ENCODE measurements around the gene DAND5.
A peak's percentile ranks its signal among the peaks of the same experiment; 100 is the strongest.

The DAND5 gene

DNA sequence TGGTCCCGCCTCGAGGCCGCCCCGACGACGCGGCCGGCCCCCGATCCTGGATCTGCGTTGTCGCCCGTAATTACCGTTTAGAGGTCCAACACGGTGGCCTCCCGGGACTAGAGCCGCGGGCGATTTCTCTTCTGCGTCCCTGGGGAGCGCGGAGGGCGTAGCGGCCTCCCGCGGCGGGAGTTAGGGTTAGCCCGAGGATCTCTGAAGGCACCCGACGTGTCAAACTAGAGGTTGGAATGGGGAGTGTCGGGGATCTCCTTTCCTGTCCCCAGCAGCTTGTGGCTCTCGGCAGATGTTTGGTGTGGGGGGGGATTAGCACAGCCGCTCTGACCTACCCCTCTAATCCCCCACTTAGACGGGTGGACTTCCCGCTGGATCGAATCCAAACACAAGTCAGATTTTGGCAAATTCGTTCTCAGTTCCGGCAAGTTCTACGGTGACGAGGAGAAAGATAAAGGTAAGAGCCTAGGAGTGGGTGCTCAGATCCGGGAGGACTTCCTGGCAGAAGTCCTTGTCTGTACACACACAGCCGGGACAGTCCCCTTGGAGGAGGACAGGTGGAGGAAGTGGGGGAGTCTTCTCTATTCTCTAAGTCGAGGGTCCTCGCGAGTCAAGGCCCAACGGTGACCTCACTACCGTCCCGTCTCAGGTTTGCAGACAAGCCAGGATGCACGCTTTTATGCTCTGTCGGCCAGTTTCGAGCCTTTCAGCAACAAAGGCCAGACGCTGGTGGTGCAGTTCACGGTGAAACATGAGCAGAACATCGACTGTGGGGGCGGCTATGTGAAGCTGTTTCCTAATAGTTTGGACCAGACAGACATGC, 30.4 kb upstream of the DAND5 start:
- no peak for TF ChIP-seq GATA2 (IDR thresholded peaks at IDR 0.05; ENCODE audit: low read depth, low read length)
- no peak for TF ChIP-seq GATA3 (IDR thresholded peaks at IDR 0.05; ENCODE audit: low read depth, low read length)

DNA sequence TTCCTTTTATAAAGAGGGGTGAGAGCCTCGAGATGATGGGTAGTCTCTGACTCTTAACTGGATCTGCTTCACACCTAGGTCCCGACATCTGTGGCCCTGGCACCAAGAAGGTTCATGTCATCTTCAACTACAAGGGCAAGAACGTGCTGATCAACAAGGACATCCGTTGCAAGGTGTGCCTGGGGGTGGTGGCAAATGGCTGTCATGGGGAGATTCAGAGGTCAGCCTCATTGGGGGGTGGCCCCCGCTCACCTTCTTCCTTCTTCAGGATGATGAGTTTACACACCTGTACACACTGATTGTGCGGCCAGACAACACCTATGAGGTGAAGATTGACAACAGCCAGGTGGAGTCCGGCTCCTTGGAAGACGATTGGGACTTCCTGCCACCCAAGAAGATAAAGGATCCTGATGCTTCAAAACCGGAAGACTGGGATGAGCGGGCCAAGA, 29.4 kb upstream of the DAND5 start:
- no peak for TF ChIP-seq GATA2 (IDR thresholded peaks at IDR 0.05; ENCODE audit: low read depth, low read length)
- no peak for TF ChIP-seq GATA3 (IDR thresholded peaks at IDR 0.05; ENCODE audit: low read depth, low read length)

DNA sequence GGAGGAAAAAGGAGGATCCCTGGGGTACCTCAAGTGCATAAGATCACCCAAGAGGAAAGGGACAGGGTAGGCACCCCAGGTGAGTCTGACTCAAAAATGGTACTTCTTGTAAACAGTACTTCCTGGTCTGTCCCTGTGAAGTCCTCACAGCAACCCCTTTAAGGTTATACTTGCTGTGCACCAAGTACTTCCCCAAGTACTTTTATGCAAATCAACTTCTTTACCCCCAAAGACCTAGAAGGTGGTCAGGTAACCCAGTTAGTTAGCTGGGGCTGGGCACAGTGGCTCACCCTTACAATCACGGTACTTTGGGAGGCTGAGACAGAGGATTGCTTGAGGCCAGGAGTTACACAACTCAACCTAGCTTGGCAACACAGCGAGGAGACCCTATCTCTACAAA, 28.5 kb upstream of the DAND5 start:
- TF ChIP-seq GATA2 (IDR thresholded peaks at IDR 0.05; ENCODE audit: low read depth, low read length) = no peak
- no peak for TF ChIP-seq GATA3 (IDR thresholded peaks at IDR 0.05; ENCODE audit: low read depth, low read length)

DNA sequence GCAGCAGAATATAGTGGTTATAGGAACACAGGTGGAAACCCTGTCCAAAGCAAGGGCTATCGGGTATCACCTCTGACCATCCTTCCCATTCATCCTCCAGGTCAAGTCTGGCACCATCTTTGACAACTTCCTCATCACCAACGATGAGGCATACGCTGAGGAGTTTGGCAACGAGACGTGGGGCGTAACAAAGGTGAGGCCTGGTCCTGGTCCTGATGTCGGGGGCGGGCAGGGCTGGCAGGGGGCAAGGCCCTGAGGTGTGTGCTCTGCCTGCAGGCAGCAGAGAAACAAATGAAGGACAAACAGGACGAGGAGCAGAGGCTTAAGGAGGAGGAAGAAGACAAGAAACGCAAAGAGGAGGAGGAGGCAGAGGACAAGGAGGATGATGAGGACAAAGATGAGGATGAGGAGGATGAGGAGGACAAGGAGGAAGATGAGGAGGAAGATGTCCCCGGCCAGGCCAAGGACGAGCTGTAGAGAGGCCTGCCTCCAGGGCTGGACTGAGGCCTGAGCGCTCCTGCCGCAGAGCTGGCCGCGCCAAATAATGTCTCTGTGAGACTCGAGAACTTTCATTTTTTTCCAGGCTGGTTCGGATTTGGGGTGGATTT, 25.8 kb upstream of the DAND5 start:
- no peak for TF ChIP-seq GATA3 (IDR thresholded peaks at IDR 0.05; ENCODE audit: low read depth, low read length)
- no peak for TF ChIP-seq GATA2 (IDR thresholded peaks at IDR 0.05; ENCODE audit: low read depth, low read length)

GRCh38 chr19:12944104-12944674, 25.2 kb upstream of the DAND5 start:
- TF ChIP-seq GATA3 (IDR thresholded peaks at IDR 0.05; ENCODE audit: low read depth, low read length) (no peak), GATA2 (IDR thresholded peaks at IDR 0.05; ENCODE audit: low read depth, low read length) (no peak)

DNA sequence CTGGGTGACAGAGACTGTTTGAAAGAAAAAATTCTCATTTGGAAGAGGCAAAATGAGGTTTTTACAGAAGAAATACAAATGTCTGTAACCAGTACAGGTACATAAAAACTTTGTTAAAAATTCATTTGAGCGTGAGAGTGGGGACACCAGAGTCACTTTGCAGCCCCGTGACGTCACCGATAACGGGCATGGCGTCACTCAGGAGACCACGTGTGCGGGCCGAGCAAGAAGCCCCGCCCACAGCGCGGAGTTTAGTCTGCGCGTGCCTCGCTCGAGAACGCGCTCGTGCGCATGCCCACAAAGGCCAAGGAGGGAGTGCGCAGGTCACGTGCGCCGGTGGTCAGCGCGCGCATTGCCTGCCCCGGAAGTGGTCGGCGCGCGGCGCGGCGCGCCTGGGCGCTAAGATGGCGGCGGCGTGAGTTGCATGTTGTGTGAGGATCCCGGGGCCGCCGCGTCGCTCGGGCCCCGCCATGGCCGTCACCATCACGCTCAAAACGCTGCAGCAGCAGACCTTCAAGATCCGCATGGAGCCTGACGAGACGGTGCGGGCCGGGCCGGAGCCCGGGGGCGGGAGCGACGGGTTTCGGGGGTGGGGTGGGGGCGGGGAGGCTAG, 23.8 kb upstream of the DAND5 start, which contains the start of gene RAD23A:
RAD23A (plus strand) TSS at position 384 of the 613 bp plus-strand sequence; CDS start at position 471, 87 bp downstream.
- no peak for TF ChIP-seq GATA3 (IDR thresholded peaks at IDR 0.05; ENCODE audit: low read depth, low read length)
- TF ChIP-seq GATA2 (IDR thresholded peaks at IDR 0.05; ENCODE audit: low read depth, low read length) = peak; percentile 55; the same call in 1 of the 2 replicates

DNA sequence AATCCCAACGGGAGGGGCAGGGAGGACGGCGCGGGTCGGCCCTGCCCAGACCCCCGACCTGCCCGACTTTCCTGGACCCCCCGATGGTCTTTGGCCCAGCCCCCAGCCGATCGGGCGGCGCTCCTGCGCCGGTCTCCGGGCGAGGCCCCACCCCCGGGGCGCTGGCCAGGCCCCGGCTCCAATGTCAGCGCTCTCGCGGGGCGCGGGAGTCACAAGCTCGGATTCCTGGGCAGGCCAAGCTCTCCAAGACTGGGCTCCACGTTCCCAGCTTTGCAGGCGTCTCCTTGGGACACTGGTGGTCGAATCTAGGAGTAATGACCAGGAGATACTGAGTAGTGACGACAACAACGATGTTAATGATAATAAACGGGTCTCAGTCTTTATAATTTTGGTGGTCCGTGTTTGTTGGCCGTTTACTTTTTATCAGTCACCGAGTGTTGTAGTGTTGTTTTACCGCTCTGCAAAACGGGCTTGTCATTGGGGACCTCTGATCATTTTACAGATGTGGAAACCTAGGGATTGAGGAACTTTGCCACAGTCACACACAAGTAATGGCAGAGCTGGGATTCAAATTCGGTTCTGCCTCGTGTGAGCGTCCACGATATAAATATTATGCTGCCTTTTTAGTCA, 23.2 kb upstream of the DAND5 start:
- TF ChIP-seq GATA3 (IDR thresholded peaks at IDR 0.05; ENCODE audit: low read depth, low read length) (no peak), GATA2 (IDR thresholded peaks at IDR 0.05; ENCODE audit: low read depth, low read length) (no peak)

DNA sequence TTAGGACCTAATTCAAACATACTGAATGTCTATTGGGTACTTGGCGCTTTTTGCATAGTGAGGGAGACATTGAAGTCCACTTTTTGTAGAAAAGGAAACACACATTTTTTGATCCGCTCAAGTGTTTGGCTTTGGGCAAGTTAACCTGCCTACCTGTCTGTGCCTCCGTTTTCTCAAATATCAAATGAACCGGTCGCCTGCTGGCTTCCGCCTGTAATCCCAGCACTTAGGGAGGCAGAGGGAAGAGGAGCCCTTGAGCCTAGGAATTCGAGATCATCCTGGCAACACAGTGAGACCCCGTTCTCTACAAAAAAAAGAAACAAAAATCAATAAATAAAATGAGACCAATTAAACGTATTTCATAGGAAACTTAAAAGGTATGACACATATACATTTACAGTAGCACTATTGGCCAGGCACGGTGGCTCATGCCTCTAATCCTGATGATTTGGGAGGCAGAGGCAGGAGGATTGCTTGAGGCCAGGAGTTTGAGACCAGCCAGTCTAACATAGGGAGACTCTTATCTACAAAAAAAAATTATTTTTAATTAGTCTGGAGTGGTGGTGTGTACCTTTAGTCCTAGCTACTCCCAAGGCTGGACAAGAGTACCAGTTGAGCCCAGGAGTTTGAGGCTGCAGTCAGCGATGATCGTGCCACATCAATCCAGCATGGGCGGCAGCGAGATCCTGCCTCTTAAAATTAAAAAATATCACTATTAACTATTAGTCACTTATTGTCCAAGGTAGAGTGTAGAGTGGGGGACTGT, 22.5 kb upstream of the DAND5 start:
- TF ChIP-seq GATA3 (IDR thresholded peaks at IDR 0.05; ENCODE audit: low read depth, low read length) (no peak), GATA2 (IDR thresholded peaks at IDR 0.05; ENCODE audit: low read depth, low read length) (no peak)

- no peak for TF ChIP-seq GATA2 (IDR thresholded peaks at IDR 0.05; ENCODE audit: low read depth, low read length)
- TF ChIP-seq GATA3 (IDR thresholded peaks at IDR 0.05; ENCODE audit: low read depth, low read length) = no peak
Observed at GRCh38 chr19:12947702-12948611, 21.4 kb upstream of the DAND5 start.

GRCh38 chr19:12948612-12949362, 20.6 kb upstream of the DAND5 start:
- TF ChIP-seq GATA2 (IDR thresholded peaks at IDR 0.05; ENCODE audit: low read depth, low read length) (no peak), GATA3 (IDR thresholded peaks at IDR 0.05; ENCODE audit: low read depth, low read length) (no peak)

- TF ChIP-seq GATA2 (IDR thresholded peaks at IDR 0.05; ENCODE audit: low read depth, low read length) = no peak
- TF ChIP-seq GATA3 (IDR thresholded peaks at IDR 0.05; ENCODE audit: low read depth, low read length) = no peak
Observed at GRCh38 chr19:12949363-12950283, 19.8 kb upstream of the DAND5 start.
